Astrocyte of the cerebellum (primary cell): ENCODE measurements around the gene ANKRD16.
"Not testable (repeated sequence)": the region's sequence is repeated elsewhere in the genome, so short reads cannot be mapped to it uniquely, and the experiment has no call there.

ENCODE experiments used
- DNase-seq: peaks from one replicate; pipeline ENCODE4 v3.0.0-alpha.2; 2011; ENCODE audit warnings: low read depth
- H3K4me3 ChIP-seq: 2 replicates; pipeline ENCODE4 v1.5.1; 2011; ENCODE audit warnings: mild to moderate bottlenecking, low read depth, low read length, moderate library complexity
- CTCF ChIP-seq: IDR thresholded peaks from 2 replicates; pipeline ENCODE4 v1.5.1; 2012; ENCODE audit warnings: low read length, low read depth, moderate library complexity, mild to moderate bottlenecking; ENCODE audit errors: missing control alignments
- in situ Hi-C: cut with HindIII; loops from 2 replicates; pipeline ENCODE4 v1.10.0; 2017; ENCODE audit warnings: low sequenced_read_pairs

Gene ANKRD16

GRCh38 chr10:5888351-5888750 is 1.3 kb downstream of the ANKRD16 start:
- TF ChIP-seq CTCF = no peak
- peak overlapping the region; percentile 79 for H3K4me3 ChIP-seq
- DNase-seq = no peak
- in situ Hi-C loops = no loop called here

GRCh38 chr10:5887641-5888040 is 2.1 kb downstream of the ANKRD16 start:
- DNase-seq = no peak
- H3K4me3 ChIP-seq = no peak overlapping the region
- in situ Hi-C loops = no loop called here
- TF ChIP-seq CTCF = no peak

GRCh38 chr10:5887029-5887428 is 2.7 kb downstream of the ANKRD16 start:
- in situ Hi-C loops = no loop called here
- no peak for TF ChIP-seq CTCF
- DNase-seq = no peak
- H3K4me3 ChIP-seq = no peak overlapping the region

- in situ Hi-C loops = no loop called here
- no peak overlapping the region for H3K4me3 ChIP-seq
- DNase-seq = no peak
- no peak for TF ChIP-seq CTCF
Observed at GRCh38 chr10:5885619-5886018, 4.1 kb downstream of the ANKRD16 start.

- TF ChIP-seq CTCF = no peak
- H3K4me3 ChIP-seq = no peak overlapping the region
- no peak for DNase-seq
- in situ Hi-C loops = no loop called here
Observed at GRCh38 chr10:5882961-5883360, 6.7 kb downstream of the ANKRD16 start.

GRCh38 chr10:5877041-5877440 is 12.7 kb downstream of the ANKRD16 start:
- in situ Hi-C loops = loop anchor here (5.0 kb wide), 1 partner anchor 65 kb away; the partner anchor contains the start of gene GDI2
- not testable (repeated sequence) for H3K4me3 ChIP-seq, DNase-seq

GRCh38 chr10:5876181-5876768 is 13.4 kb downstream of the ANKRD16 start:
- peak; percentile 71 for DNase-seq
- H3K4me3 ChIP-seq = no peak overlapping the region
- in situ Hi-C loops = loop anchor here (5.0 kb wide), 1 partner anchor 64 kb away; the partner anchor contains the start of gene GDI2
- no peak for TF ChIP-seq CTCF
